Measurements from ENCODE around the gene SIGLEC9. TPM values are rescaled to one million over a fixed set of nuclear protein-coding genes. Genes with fewer than 3 reads are reported as not detected.
A peak's percentile ranks its signal among the peaks of the same experiment; 100 is the strongest.

Gene SIGLEC9
- total RNA-seq, 1 experiment from 2014 or later: not detected

GRCh38 chr19:51097166-51097738 lies 27.5 kb upstream of the SIGLEC9 start:
- Histone ChIP-seq H2AFZ (ENCODE audit: low read depth, low read length, poor library complexity, severe bottlenecking) (no peak overlapping the region), H3K27me3 (ENCODE audit: insufficient read depth, low read length) (no peaks in the 10 kb centered on the region), H3K4me3 (replicated peaks in 1 of 2; ENCODE audit: low read depth in 1 of 2, low read length in 2 of 2) (no peak overlapping the region), H3K9me3 (ENCODE audit: control insufficient read depth in 1 of 2, insufficient read depth in 1 of 2, low read depth in 1 of 2, low read length in 2 of 2) (no peaks in the 10 kb centered on the region), H3K9me2 (ENCODE audit: insufficient read depth) (no peaks in the 10 kb centered on the region), H4K20me1 (ENCODE audit: insufficient read depth) (no peaks in the 10 kb centered on the region), H3K79me2 (ENCODE audit: insufficient read depth, low read length) (peaks cover 1% of the 10 kb centered on the region; the same call in 1 of the 2 replicates), H3K4me2 (ENCODE audit: low read length) (no peak overlapping the region), H3K36me3 (ENCODE audit: control insufficient read depth in 1 of 2, insufficient read depth in 2 of 2, low read length in 2 of 2) (peaks cover 0 to 5% of the 10 kb centered on the region in 2 experiments; a peak in 1 of 4 replicates), H3K9ac (ENCODE audit: low read length) (no peak overlapping the region), H3K27ac (ENCODE audit: low read depth, low read length) (no peak overlapping the region), H3K4me1 (ENCODE audit: control insufficient read depth in 1 of 2, insufficient read depth in 2 of 2, low read length in 2 of 2) (peaks cover under 1 to 6% of the 10 kb centered on the region in 2 experiments; a peak in 2 of 4 replicates)
- CTCF ChIA-PET: interaction anchor here (0.7 to 6.3 kb wide), 20 partner anchors 8 to 560 kb away, joined by 3 to 140 read pairs (median 3); partner anchors contain the start of genes KLK10, KLK7 and KLK8
- intact Hi-C loops (cut with micrococcal nuclease): loop anchor here (2.0 to 10.0 kb wide), 5 partner anchors 166 to 732 kb away; partner anchors contain the start of gene NAPSA
- DNase-seq (ENCODE audit: low read depth, low spot score) (peak; percentile 31), ATAC-seq (peak; percentile 87)
- POLR2A ChIA-PET: interaction anchor here (1.5 to 1.7 kb wide), 3 partner anchors 76 to 79 kb away, joined by 3 to 6 read pairs (median 3); partner anchors contain the start of gene KLK10
- no TSS peak for BruUV-seq (replicated peaks)
- RAD21 ChIA-PET (ENCODE audit: low non-redundant PET in 1 of 2, low total read pairs in 2 of 2, uncharacterized antibody in 2 of 2, unreplicated experiment in 2 of 2): interaction anchor here (0.9 to 1.7 kb wide), 5 partner anchors 76 to 175 kb away, joined by 3 to 10 read pairs (median 4); no protein-coding TSS in a partner anchor
- TF ChIP-seq CTCF (IDR thresholded peaks at IDR 0.05 in 2 of 3, conservative IDR thresholded peaks at IDR 0.05 in 1 of 3; ENCODE audit: borderline replicate concordance in 1 of 3, insufficient read depth in 1 of 3, low read depth in 2 of 3, low read length in 2 of 3) (peak; percentile 36 to 78 (median 65); a peak in 5 of 6 replicates), RAD21 (IDR thresholded peaks at IDR 0.05; ENCODE audit: low read depth) (peak; percentile 60), MAX (IDR thresholded peaks at IDR 0.05) (no peak), TCF7L2 (IDR thresholded peaks at IDR 0.05; ENCODE audit: borderline replicate concordance, extremely low read depth, insufficient read depth, insufficient read length) (no peak), CBX3 (IDR thresholded peaks at IDR 0.05; ENCODE audit: low read depth) (no peak), EZH2 (IDR thresholded peaks at IDR 0.05) (no peak), YY1 (IDR thresholded peaks at IDR 0.05; ENCODE audit: extremely low read depth, insufficient replicate concordance, low read depth, low read length) (no peak)

Data from HCT116 (cell line).